B cell (primary cell): Measurements from ENCODE around the gene PEPD. TPM values are rescaled to one million over a fixed set of nuclear protein-coding genes. Genes with fewer than 3 reads are reported as not detected.

ENCODE experiments used
- ATAC-seq: fragments of 200-7000 bp; cut with Tn5 transposase; one replicate; pipeline ENCODE4 v1.10.0; 2021; ENCODE audit warnings: low read depth, mild to moderate bottlenecking, moderate number of reproducible peaks, moderate library complexity
- CTCF ChIA-PET: fragments of 350-600 bp; sonication (Branson Sonifier 250); formaldehyde crosslinking; loops from one replicate; lab custom pipeline; 2021; ENCODE audit warnings: antibody characterized with exemption, inconsistent platforms; lab: Charles Lee
- POLR2A ChIA-PET: fragments of 350-600 bp; sonication (Branson Sonifier 250); formaldehyde crosslinking; loops from one replicate; lab custom pipeline; 2021; ENCODE audit warnings: antibody characterized with exemption; lab: Charles Lee
- DNase-seq: peaks from one replicate; pipeline ENCODE4 v3.0.0; 2013
- H2AFZ ChIP-seq: 2 replicates; pipeline ENCODE4 v1.6.1; 2012; ENCODE audit warnings: mild to moderate bottlenecking, low read depth, low read length; ENCODE audit not compliant: insufficient read depth, poor library complexity, severe bottlenecking
- H3K27ac ChIP-seq, 2 donors: 1 replicate in 1 of 2; 2 replicates in 1 of 2; pipeline ENCODE4 v1.5.1; 2012 to 2013; ENCODE audit warnings: low read length in 2 of 2, mild to moderate bottlenecking in 2 of 2, moderate library complexity in 1 of 2
- H3K27me3 ChIP-seq, 4 experiments: fragments of 200-600 bp in 1 of 4; sonication (generic) in 1 of 4; replicated peaks in 1 of 4; 1 replicate in 2 of 4; 2 replicates in 2 of 4; pipeline versions ENCODE4 v1.6.1 to v1.7.0; 2013 to 2016; ENCODE audit warnings: low read length in 3 of 4, mild to moderate bottlenecking in 2 of 4, mixed read lengths in 1 of 4, moderate library complexity in 1 of 4; ENCODE audit not compliant: insufficient read depth in 4 of 4, control insufficient read depth in 3 of 4; ENCODE audit errors: control extremely low read depth in 1 of 4
- H3K36me3 ChIP-seq, 2 experiments: replicated peaks in 1 of 2; 1 replicate in 1 of 2; 2 replicates in 1 of 2; pipeline versions ENCODE4 v1.6.1 to v1.7.1; 2013; ENCODE audit warnings: low read length in 1 of 2; ENCODE audit not compliant: insufficient read depth in 2 of 2, control insufficient read depth in 1 of 2; ENCODE audit errors: control extremely low read depth in 1 of 2, extremely low read depth in 1 of 2
- H3K4me1 ChIP-seq, 2 donors: fragments of 200-600 bp in 1 of 2; sonication (generic) in 1 of 2; 1 replicate in 1 of 2; 2 replicates in 1 of 2; pipeline versions ENCODE4 v1.5.1 to v1.6.1; 2013 to 2017; ENCODE audit warnings: low read length in 2 of 2; ENCODE audit not compliant: control insufficient read depth in 2 of 2, insufficient read depth in 2 of 2
- H3K4me2 ChIP-seq: replicated peaks from 2 replicates; pipeline ENCODE3; 2012; ENCODE audit warnings: mild to moderate bottlenecking, low read depth, low read length; ENCODE audit not compliant: poor library complexity, severe bottlenecking
- H3K4me3 ChIP-seq, 5 experiments: fragments of 200-600 bp in 1 of 5; sonication (generic) in 1 of 5; 1 replicate in 3 of 5; 2 replicates in 2 of 5; pipeline versions ENCODE4 v1.5.1 to v1.7.0; 2011 to 2016; ENCODE audit warnings: low read length in 4 of 5, mild to moderate bottlenecking in 4 of 5, low read depth in 2 of 5, control low read depth in 1 of 5, moderate library complexity in 1 of 5; ENCODE audit not compliant: insufficient read depth in 1 of 5; ENCODE audit errors: control extremely low read depth in 1 of 5, extremely low read depth in 1 of 5
- H3K79me2 ChIP-seq: fragments of 200-600 bp; sonication (generic); one replicate; pipeline ENCODE4 v1.6.0; 2016; ENCODE audit warnings: low read length; ENCODE audit not compliant: control insufficient read depth, insufficient read depth
- H3K9ac ChIP-seq: fragments of 200-600 bp; sonication (generic); 2 replicates; pipeline ENCODE4 v1.6.1; 2017; ENCODE audit warnings: mild to moderate bottlenecking, low read length, moderate library complexity
- H3K9me3 ChIP-seq, 3 donors: one replicate each; pipeline versions ENCODE4 v1.6.1 to v1.7.1; 2013; ENCODE audit warnings: low read length in 2 of 3; ENCODE audit not compliant: control insufficient read depth in 2 of 3, insufficient read depth in 1 of 3; ENCODE audit errors: control extremely low read depth in 1 of 3
- H4K20me1 ChIP-seq: 2 replicates; pipeline ENCODE4 v1.6.0; 2012; ENCODE audit warnings: mild to moderate bottlenecking, low read length; ENCODE audit not compliant: insufficient read depth, control insufficient read depth, poor library complexity, severe bottlenecking
- H3K27ac Mint-ChIP-seq: one replicate; pipeline ENCODE4 v1.8.0; 2021; ENCODE audit warnings: mixed read lengths
- H3K27me3 Mint-ChIP-seq: one replicate; pipeline ENCODE4 v1.8.0; 2021; ENCODE audit warnings: mixed read lengths
- H3K4me1 Mint-ChIP-seq: one replicate; pipeline ENCODE4 v1.8.0; 2021; ENCODE audit warnings: mixed read lengths
- H3K4me3 Mint-ChIP-seq: one replicate; pipeline ENCODE4 v1.8.0; 2021; ENCODE audit warnings: mixed read lengths
- H3K9me3 Mint-ChIP-seq: one replicate; pipeline ENCODE4 v1.8.0; 2022; ENCODE audit warnings: mixed read lengths; ENCODE audit not compliant: insufficient read depth
- CTCF ChIP-seq: fragments of 200-600 bp; IDR thresholded peaks from one replicate; pipeline ENCODE4 v1.8.0; 2022; ENCODE audit warnings: antibody characterized with exemption, mild to moderate bottlenecking
- EZH2 ChIP-seq: IDR thresholded peaks from 2 replicates; pipeline ENCODE4 v1.6.1; 2012; ENCODE audit warnings: borderline replicate concordance, low read depth, mild to moderate bottlenecking, moderate library complexity, low read length; ENCODE audit not compliant: insufficient read depth, poor library complexity, severe bottlenecking
- WGBS: methylation state at CpG from one replicate; pipeline ENCODE4 v1.1.5; 2013; ENCODE audit warnings: missing lambda C conversion rate; ENCODE audit not compliant: insufficient coverage; 5-methylcytosine and 5-hydroxymethylcytosine counted together
- intact Hi-C: fragments of 100-400 bp; cut with micrococcal nuclease; formaldehyde crosslinking; loops from one replicate; pipeline ENCODE4 v1.10.0; 2022
- polyA plus RNA-seq: library from polyadenylated mRNA; depleted of rRNA; stranded (reverse); fragments of >200 nt; gene quantifications from 2 replicates; pipeline ENCODE4 v1.2.3, GENCODE V29; 2012
- total RNA-seq, 2 donors: library from RNA; stranded (reverse); fragments of 120-200 nt in 1 of 2; gene quantifications; 1 replicate in 1 of 2; 2 replicates in 1 of 2; pipeline versions ENCODE4 v1.2.3 to v1.2.4, GENCODE V29; 2013 to 2022

Gene PEPD
- total and polyA plus RNA-seq, 2 donors (not counting 1 experiment from before 2014, with no cell fraction given) = 36.4 to 42.7 TPM

- Histone ChIP-seq H4K20me1 (no peaks in the 10 kb centered on the region), H3K9me3 (peaks cover 0 to 8% (median 0%) of the 10 kb centered on the region in 3 donors), H2AFZ (no peak overlapping the region), H3K4me2 (no peak overlapping the region), H3K4me3 (no peak overlapping the region), H3K36me3 (no peaks in the 10 kb centered on the region), H3K27ac (no peak overlapping the region), H3K79me2 (no peaks in the 10 kb centered on the region), H3K27me3 (no peaks in the 10 kb centered on the region), H3K9ac (no peak overlapping the region), H3K4me1 (no peaks in the 10 kb centered on the region)
- H3K4me1 Mint-ChIP-seq = no peaks in the 10 kb centered on the region
- ChIA-PET CTCF (no interaction called here), POLR2A (no interaction called here)
- H3K27me3 Mint-ChIP-seq = no peaks in the 10 kb centered on the region
- DNase-seq (no peak), ATAC-seq (no peak)
- H3K9me3 Mint-ChIP-seq = no peaks in the 10 kb centered on the region
- intact Hi-C loops = no loop called here
- 98% methylated on average over 4 of the region's 5 CpGs for WGBS
- no peak overlapping the region for H3K4me3 Mint-ChIP-seq
- no peak for TF ChIP-seq EZH2
- TF ChIP-seq CTCF = no peak
- H3K27ac Mint-ChIP-seq = no peak overlapping the region
These were observed 29.2 kb upstream of the PEPD start for GRCh38 chr19:33550768-33551167.

GRCh38 chr19:33547676-33548075, 26.1 kb upstream of the PEPD start:
- Histone ChIP-seq H2AFZ (no peak overlapping the region), H3K27ac (no peak overlapping the region), H3K36me3 (no peaks in the 10 kb centered on the region), H3K4me3 (no peak overlapping the region), H3K4me1 (no peaks in the 10 kb centered on the region), H3K9me3 (peaks cover 0 to under 1% (median 0%) of the 10 kb centered on the region in 3 donors), H3K4me2 (no peak overlapping the region), H4K20me1 (no peaks in the 10 kb centered on the region), H3K79me2 (no peaks in the 10 kb centered on the region), H3K9ac (no peak overlapping the region), H3K27me3 (no peaks in the 10 kb centered on the region)
- ATAC-seq = no peak
- DNase-seq = no peak
- ChIA-PET POLR2A (no interaction called here), CTCF (no interaction called here)
- H3K4me3 Mint-ChIP-seq = no peak overlapping the region
- WGBS = 73% methylated on average over 3 of the region's 3 CpGs
- H3K27me3 Mint-ChIP-seq = no peaks in the 10 kb centered on the region
- intact Hi-C loops = no loop called here
- TF ChIP-seq CTCF (no peak), EZH2 (no peak)
- no peaks in the 10 kb centered on the region for H3K4me1 Mint-ChIP-seq
- no peak overlapping the region for H3K27ac Mint-ChIP-seq
- H3K9me3 Mint-ChIP-seq = no peaks in the 10 kb centered on the region
